ENCODE data around the gene SLC29A3. TPM values are rescaled to one million over a fixed set of nuclear protein-coding genes. Genes with fewer than 3 reads are reported as not detected.

SLC29A3 gene
- total RNA-seq, 2 donors from 2014 or later: 1.8 to 2.9 TPM

DNA sequence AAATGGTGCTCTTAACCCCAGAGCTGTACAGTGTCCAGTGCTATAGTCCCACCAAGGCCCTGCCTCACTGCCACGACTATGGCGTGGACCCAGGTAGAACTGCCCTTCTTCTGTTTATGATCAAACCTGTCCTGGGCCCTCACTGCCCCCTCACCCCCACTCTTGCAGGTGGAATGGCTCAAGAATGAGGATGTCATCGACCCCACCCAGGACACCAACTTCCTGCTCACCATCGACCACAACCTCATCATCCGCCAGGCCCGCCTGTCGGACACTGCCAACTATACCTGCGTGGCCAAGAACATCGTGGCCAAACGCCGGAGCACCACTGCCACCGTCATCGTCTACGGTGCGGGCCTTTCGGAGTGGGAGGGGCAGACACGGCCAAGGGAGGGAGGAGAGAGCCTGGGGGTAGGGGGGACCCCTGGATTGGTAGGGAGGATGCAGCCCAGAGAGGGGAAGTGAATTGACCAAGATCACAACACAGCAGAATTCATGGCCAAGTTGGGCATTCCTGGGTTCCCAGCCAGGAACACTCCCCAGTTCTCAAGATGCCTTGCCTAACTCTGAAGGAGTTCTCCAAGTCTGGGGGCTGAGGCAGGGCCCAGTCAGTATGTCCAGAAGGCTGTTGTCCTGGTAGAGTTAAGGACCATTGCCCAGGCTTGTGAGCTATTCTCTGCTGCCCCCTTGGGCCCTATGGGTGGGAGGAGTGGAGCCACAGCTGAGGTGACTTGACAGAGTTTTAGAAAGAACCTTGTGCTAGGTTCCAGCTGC, 32.4 kb upstream of the SLC29A3 start:
- Histone ChIP-seq H3K4me3 (no peak overlapping the region), H3K36me3 (peaks cover 24% of the 10 kb centered on the region), H3K27ac (no peak overlapping the region), H3K9me3 (no peaks in the 10 kb centered on the region), H3K27me3 (no peaks in the 10 kb centered on the region), H3K4me1 (no peaks in the 10 kb centered on the region)
- TF ChIP-seq CTCF (IDR thresholded peaks at IDR 0.05): no peak
- DNase-seq (ENCODE audit: low spot score): no peak

- peaks cover 31% of the 10 kb centered on the region for H3K36me3 ChIP-seq
- DNase-seq (ENCODE audit: low spot score): no peak
- no peak for TF ChIP-seq CTCF (IDR thresholded peaks at IDR 0.05)
These were observed 31.6 kb upstream of the SLC29A3 start for GRCh38 chr10:71287456-71287855.

GRCh38 chr10:71288461-71288860, 30.6 kb upstream of the SLC29A3 start:
- no peak for DNase-seq (ENCODE audit: low spot score)
- peaks cover 35% of the 10 kb centered on the region for H3K36me3 ChIP-seq
- no peaks in the 10 kb centered on the region for H3K27me3 ChIP-seq
- no peak overlapping the region for H3K27ac ChIP-seq
- no peak for TF ChIP-seq CTCF (IDR thresholded peaks at IDR 0.05)
- no peaks in the 10 kb centered on the region for H3K9me3 ChIP-seq
- H3K4me1 ChIP-seq: no peaks in the 10 kb centered on the region
- H3K4me3 ChIP-seq: no peak overlapping the region

More at GRCh38 chr10:71287456-71287855, 31.6 kb upstream of the SLC29A3 start:
- Histone ChIP-seq H3K4me3 (no peak overlapping the region), H3K27ac (no peak overlapping the region), H3K4me1 (no peaks in the 10 kb centered on the region), H3K27me3 (no peaks in the 10 kb centered on the region), H3K9me3 (no peaks in the 10 kb centered on the region)

DNA sequence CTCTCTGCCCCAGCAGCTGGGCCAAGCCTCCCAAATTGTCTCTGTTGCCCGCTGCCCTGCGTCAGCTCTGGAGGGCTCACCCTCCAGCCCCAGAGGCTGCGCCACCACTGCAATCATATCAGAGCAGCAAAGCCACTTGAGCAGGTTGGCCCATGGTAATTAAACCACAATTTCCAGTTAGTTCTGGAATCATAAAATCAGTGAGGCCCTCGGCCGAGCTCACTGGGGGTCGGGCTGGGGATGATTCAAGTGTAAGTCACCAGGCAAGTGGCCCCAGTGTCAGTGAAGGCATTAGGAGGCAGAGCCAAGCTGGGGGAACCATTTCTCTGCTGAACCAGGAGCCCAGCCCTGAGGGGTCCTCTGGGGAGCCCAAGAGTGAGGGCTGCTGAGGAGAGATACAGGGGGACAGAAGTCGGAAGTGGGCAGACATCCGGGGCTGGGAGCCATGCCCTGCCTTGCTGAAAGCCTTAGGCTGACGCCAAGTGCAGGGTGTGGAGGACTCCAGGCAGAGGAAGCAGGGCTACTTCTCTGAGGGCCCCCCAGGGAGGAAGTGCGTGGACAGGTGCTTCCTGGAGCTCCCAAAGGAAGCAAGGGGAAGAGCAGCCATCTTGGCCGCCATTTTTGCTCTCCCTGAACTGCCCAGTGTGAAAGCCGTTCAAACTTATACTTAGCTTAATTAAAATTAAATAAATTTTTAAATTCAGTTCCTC, 29.5 kb upstream of the SLC29A3 start:
- H3K27ac ChIP-seq: no peak overlapping the region
- H3K36me3 ChIP-seq: peaks cover 46% of the 10 kb centered on the region

DNA sequence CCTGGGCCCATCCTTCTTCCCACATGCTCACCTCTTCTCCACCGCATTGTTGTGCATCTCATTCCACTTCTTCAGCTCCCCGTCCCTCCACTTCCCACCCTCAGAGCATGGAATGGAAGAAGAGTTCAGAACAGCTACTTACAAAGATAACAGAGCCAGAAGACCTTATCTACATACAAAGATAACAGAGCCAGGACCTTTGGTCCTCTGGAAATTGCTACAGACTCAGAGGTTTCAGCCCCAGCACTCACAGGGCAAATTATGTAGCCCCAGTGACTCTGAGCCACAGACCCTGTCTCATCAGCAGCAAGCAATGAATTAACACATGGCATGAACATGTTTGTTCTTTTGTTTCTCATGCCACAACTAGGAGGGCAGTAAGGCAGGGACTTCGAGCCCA, 28.7 kb upstream of the SLC29A3 start:
- DNase-seq (ENCODE audit: low spot score): no peak
- no peak overlapping the region for H3K4me3 ChIP-seq
- H3K4me1 ChIP-seq: no peaks in the 10 kb centered on the region
- H3K36me3 ChIP-seq: peaks cover 52% of the 10 kb centered on the region
- H3K9me3 ChIP-seq: no peaks in the 10 kb centered on the region
- no peak overlapping the region for H3K27ac ChIP-seq
- TF ChIP-seq CTCF (IDR thresholded peaks at IDR 0.05): no peak
- no peaks in the 10 kb centered on the region for H3K27me3 ChIP-seq

More for the DNA sequence above, 29.5 kb upstream of the SLC29A3 start:
- Histone ChIP-seq H3K4me3 (no peak overlapping the region), H3K4me1 (no peaks in the 10 kb centered on the region), H3K9me3 (no peaks in the 10 kb centered on the region), H3K27me3 (no peaks in the 10 kb centered on the region)
- no peak for TF ChIP-seq CTCF (IDR thresholded peaks at IDR 0.05)
- DNase-seq (ENCODE audit: low spot score): no peak
